MM.1S (cell line): Measurements from ENCODE around the gene MAP2K7.

Experiments used
- DNase-seq: peaks from one replicate; pipeline ENCODE4 v3.0.0-alpha.2; 2015
- H2AFZ ChIP-seq: fragments of 300-600 bp; sonication (generic); 2 replicates; pipeline ENCODE4 v1.6.0; 2016; ENCODE audit warnings: antibody characterized with exemption, low read length
- H3F3A ChIP-seq: fragments of 300-600 bp; sonication (generic); 2 replicates; pipeline ENCODE4 v1.6.1; 2016; ENCODE audit warnings: mild to moderate bottlenecking, antibody characterized with exemption, low read length, moderate library complexity, mixed read lengths; ENCODE audit not compliant: insufficient read depth
- H3K27ac ChIP-seq: fragments of 300-600 bp; sonication (generic); 2 replicates; pipeline ENCODE4 v1.5.1; 2016; ENCODE audit warnings: mild to moderate bottlenecking, low read length
- H3K27me3 ChIP-seq: fragments of 300-600 bp; sonication (generic); replicated peaks from 2 replicates; pipeline ENCODE4 v1.6.0; 2016; ENCODE audit warnings: low read length; ENCODE audit not compliant: insufficient read depth
- H3K36me3 ChIP-seq: fragments of 300-600 bp; sonication (generic); replicated peaks from 2 replicates; pipeline ENCODE4 v1.6.1; 2016; ENCODE audit warnings: mild to moderate bottlenecking, low read length, mixed read lengths; ENCODE audit not compliant: insufficient read depth
- H3K4me1 ChIP-seq: fragments of 300-600 bp; sonication (generic); 2 replicates; pipeline ENCODE4 v1.6.1; 2016; ENCODE audit warnings: low read length, mixed read lengths
- H3K4me2 ChIP-seq: fragments of 300-600 bp; sonication (generic); 2 replicates; pipeline ENCODE4 v1.6.0; 2016; ENCODE audit warnings: low read depth, low read length
- H3K4me3 ChIP-seq: fragments of 300-600 bp; sonication (generic); 2 replicates; pipeline ENCODE4 v1.5.1; 2016; ENCODE audit warnings: low read length, mixed read lengths
- H3K79me2 ChIP-seq: fragments of 300-600 bp; sonication (generic); 2 replicates; pipeline ENCODE4 v1.6.1; 2016; ENCODE audit warnings: mixed run types, low read length, mixed read lengths
- H3K9ac ChIP-seq: fragments of 300-600 bp; sonication (generic); 2 replicates; pipeline ENCODE4 v1.6.1; 2016; ENCODE audit warnings: low read length, mixed read lengths
- H3K9me2 ChIP-seq: fragments of 300-600 bp; sonication (generic); replicated peaks from 2 replicates; pipeline ENCODE4 v1.6.1; 2016; ENCODE audit warnings: mild to moderate bottlenecking, low read length, mixed read lengths; ENCODE audit not compliant: insufficient read depth
- H3K9me3 ChIP-seq: fragments of 300-600 bp; sonication (generic); replicated peaks from 2 replicates; pipeline ENCODE4 v1.6.1; 2016; ENCODE audit warnings: mild to moderate bottlenecking, low read length, mixed read lengths; ENCODE audit not compliant: insufficient read depth
- H4K20me1 ChIP-seq: fragments of 300-600 bp; sonication (generic); 2 replicates; pipeline ENCODE4 v1.6.1; 2016; ENCODE audit warnings: mild to moderate bottlenecking, low read length, moderate library complexity, mixed read lengths; ENCODE audit not compliant: insufficient read depth
- EZH2 ChIP-seq: fragments of 300-600 bp; sonication (generic); optimal IDR thresholded peaks from 2 replicates; pipeline ENCODE3; 2017; ENCODE audit warnings: low read depth, mild to moderate bottlenecking, antibody characterized with exemption, low read length, mixed read lengths
- EZH2phosphoT487 ChIP-seq: fragments of 300-600 bp; sonication (generic); IDR thresholded peaks from 2 replicates; pipeline ENCODE4 v1.6.1; 2018; ENCODE audit warnings: antibody characterized with exemption, low read length
- TF ChIP-seq, protein P1 (sequence below): fragments of 300-600 bp; sonication (generic); IDR thresholded peaks from 2 replicates; pipeline ENCODE4 v1.5.1; 2016; ENCODE audit warnings: antibody characterized with exemption, low read length, mixed read lengths

Gene MAP2K7

DNA sequence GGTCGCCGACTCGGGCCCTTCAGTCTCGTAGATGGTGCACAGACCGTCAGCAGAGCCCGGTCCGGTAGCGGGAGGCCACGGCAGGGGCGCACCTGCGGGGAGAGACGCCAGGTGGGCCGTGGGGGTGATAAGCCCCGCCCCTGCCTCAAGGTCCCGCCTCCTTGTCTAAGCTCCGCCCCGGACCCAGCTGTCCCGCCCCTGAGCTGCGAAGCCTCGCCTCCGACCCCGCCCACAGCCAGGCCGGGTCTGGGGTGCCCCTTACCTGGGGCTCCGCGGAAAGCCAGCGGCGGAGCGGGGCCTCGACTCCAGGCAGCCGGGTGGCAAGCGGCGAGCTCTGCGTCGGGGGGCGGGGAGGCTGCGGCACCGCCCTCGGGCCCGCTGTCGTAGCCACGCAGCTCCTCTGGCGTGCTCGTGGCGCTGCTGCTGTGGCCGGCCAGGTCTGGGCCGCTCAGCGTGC lies 34.2 kb upstream of the MAP2K7 start:
- H3K4me1 ChIP-seq = peaks cover 21% of the 10 kb centered on the region
- peak overlapping the region; percentile 96 for H3K4me2 ChIP-seq
- no peaks in the 10 kb centered on the region for H3K79me2 ChIP-seq
- peak overlapping the region; percentile 81 for H2AFZ ChIP-seq
- no peaks in the 10 kb centered on the region for H3K9me3 ChIP-seq
- H4K20me1 ChIP-seq = no peaks in the 10 kb centered on the region
- peak overlapping the region; percentile 59 for H3K4me3 ChIP-seq
- peak overlapping the region; percentile 51; the same call in 1 of the 2 replicates for H3K9ac ChIP-seq
- peak; percentile 78 for DNase-seq
- H3K36me3 ChIP-seq = no peaks in the 10 kb centered on the region
- no peaks in the 10 kb centered on the region for H3K9me2 ChIP-seq
- H3K27ac ChIP-seq = peak overlapping the region; percentile 50; the same call in 1 of the 2 replicates
- TF ChIP-seq EZH2 (no peak), EZH2phosphoT487 (no peak)
- TF ChIP-seq, protein P1, sequence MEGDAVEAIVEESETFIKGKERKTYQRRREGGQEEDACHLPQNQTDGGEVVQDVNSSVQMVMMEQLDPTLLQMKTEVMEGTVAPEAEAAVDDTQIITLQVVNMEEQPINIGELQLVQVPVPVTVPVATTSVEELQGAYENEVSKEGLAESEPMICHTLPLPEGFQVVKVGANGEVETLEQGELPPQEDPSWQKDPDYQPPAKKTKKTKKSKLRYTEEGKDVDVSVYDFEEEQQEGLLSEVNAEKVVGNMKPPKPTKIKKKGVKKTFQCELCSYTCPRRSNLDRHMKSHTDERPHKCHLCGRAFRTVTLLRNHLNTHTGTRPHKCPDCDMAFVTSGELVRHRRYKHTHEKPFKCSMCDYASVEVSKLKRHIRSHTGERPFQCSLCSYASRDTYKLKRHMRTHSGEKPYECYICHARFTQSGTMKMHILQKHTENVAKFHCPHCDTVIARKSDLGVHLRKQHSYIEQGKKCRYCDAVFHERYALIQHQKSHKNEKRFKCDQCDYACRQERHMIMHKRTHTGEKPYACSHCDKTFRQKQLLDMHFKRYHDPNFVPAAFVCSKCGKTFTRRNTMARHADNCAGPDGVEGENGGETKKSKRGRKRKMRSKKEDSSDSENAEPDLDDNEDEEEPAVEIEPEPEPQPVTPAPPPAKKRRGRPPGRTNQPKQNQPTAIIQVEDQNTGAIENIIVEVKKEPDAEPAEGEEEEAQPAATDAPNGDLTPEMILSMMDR = peak; percentile 1; the same call in 1 of the 2 replicates
- H3K27me3 ChIP-seq = peaks cover 5% of the 10 kb centered on the region
- H3F3A ChIP-seq = peaks cover 12% of the 10 kb centered on the region

GRCh38 chr19:7869910-7870511 lies 33.7 kb upstream of the MAP2K7 start:
- Histone ChIP-seq H4K20me1 (no peaks in the 10 kb centered on the region), H3K9me3 (no peaks in the 10 kb centered on the region), H3K27ac (no peak overlapping the region; the same call in 1 of the 2 replicates), H3K36me3 (no peaks in the 10 kb centered on the region), H3F3A (peaks cover 12% of the 10 kb centered on the region), H3K79me2 (no peaks in the 10 kb centered on the region), H3K4me2 (peak overlapping the region; percentile 96), H3K4me3 (peak overlapping the region; percentile 59), H3K27me3 (peaks cover 10% of the 10 kb centered on the region), H3K9me2 (no peaks in the 10 kb centered on the region), H3K4me1 (peaks cover 17% of the 10 kb centered on the region), H3K9ac (no peak overlapping the region; the same call in 1 of the 2 replicates), H2AFZ (peak overlapping the region; percentile 81)
- DNase-seq = peak; percentile 56
- TF ChIP-seq, protein P1 = no peak

- H3F3A ChIP-seq = peaks cover 12% of the 10 kb centered on the region
- H3K4me3 ChIP-seq = no peak overlapping the region
- no peak overlapping the region for H2AFZ ChIP-seq
- TF ChIP-seq EZH2phosphoT487 (no peak), EZH2 (no peak)
- TF ChIP-seq, protein P1 = no peak
- H3K36me3 ChIP-seq = no peaks in the 10 kb centered on the region
- DNase-seq = peak; percentile 78
- H3K4me2 ChIP-seq = no peak overlapping the region
- no peaks in the 10 kb centered on the region for H3K79me2 ChIP-seq
- no peaks in the 10 kb centered on the region for H3K9me3 ChIP-seq
- peaks cover 17% of the 10 kb centered on the region for H3K27me3 ChIP-seq
- no peaks in the 10 kb centered on the region for H4K20me1 ChIP-seq
- no peak overlapping the region for H3K27ac ChIP-seq
- H3K9me2 ChIP-seq = no peaks in the 10 kb centered on the region
- no peak overlapping the region for H3K9ac ChIP-seq
- peaks cover 11% of the 10 kb centered on the region; the same call in 1 of the 2 replicates for H3K4me1 ChIP-seq
Measured at GRCh38 chr19:7870571-7871436, 32.9 kb upstream of the MAP2K7 start.
